ENCODE results near the gene PRDM8.
A peak's percentile ranks its signal among the peaks of the same experiment; 100 is the strongest.

The PRDM8 gene

GRCh38 chr4:80208610-80209339, 11.5 kb downstream of the PRDM8 start:
- no peak for TF ChIP-seq CTCF (conservative IDR thresholded peaks at IDR 0.05)
- no peak overlapping the region for H3K27ac ChIP-seq

- no peak for TF ChIP-seq CTCF (conservative IDR thresholded peaks at IDR 0.05)
- H3K27ac ChIP-seq: no peak overlapping the region
Measured at GRCh38 chr4:80209340-80209701, 12.0 kb downstream of the PRDM8 start.

- TF ChIP-seq CTCF (conservative IDR thresholded peaks at IDR 0.05): no peak
- no peak overlapping the region for H3K27ac ChIP-seq
Measured at GRCh38 chr4:80210549-80210948, 13.2 kb downstream of the PRDM8 start.

- H3K27ac ChIP-seq: no peak overlapping the region
- no peak for TF ChIP-seq CTCF (conservative IDR thresholded peaks at IDR 0.05)
Measured at GRCh38 chr4:80213117-80213815, 16.0 kb downstream of the PRDM8 start.

- H3K27ac ChIP-seq: no peak overlapping the region
- peak; percentile 82 for TF ChIP-seq CTCF (conservative IDR thresholded peaks at IDR 0.05)
Measured at GRCh38 chr4:80215449-80216052, 18.2 kb downstream of the PRDM8 start.

GRCh38 chr4:80216100-80216761, 18.9 kb downstream of the PRDM8 start:
- TF ChIP-seq CTCF (conservative IDR thresholded peaks at IDR 0.05): no peak
- H3K27ac ChIP-seq: no peak overlapping the region
